GM12874 (cell line): ENCODE results near the gene EID2B.

Experiments
- TF ChIP-seq, protein P1 (sequence below): IDR thresholded peaks from 2 replicates; pipeline ENCODE4 v1.5.1; 2011; ENCODE audit warnings: low read depth, mild to moderate bottlenecking, control low read depth, low read length, moderate library complexity; ENCODE audit not compliant: insufficient read depth

EID2B gene

DNA sequence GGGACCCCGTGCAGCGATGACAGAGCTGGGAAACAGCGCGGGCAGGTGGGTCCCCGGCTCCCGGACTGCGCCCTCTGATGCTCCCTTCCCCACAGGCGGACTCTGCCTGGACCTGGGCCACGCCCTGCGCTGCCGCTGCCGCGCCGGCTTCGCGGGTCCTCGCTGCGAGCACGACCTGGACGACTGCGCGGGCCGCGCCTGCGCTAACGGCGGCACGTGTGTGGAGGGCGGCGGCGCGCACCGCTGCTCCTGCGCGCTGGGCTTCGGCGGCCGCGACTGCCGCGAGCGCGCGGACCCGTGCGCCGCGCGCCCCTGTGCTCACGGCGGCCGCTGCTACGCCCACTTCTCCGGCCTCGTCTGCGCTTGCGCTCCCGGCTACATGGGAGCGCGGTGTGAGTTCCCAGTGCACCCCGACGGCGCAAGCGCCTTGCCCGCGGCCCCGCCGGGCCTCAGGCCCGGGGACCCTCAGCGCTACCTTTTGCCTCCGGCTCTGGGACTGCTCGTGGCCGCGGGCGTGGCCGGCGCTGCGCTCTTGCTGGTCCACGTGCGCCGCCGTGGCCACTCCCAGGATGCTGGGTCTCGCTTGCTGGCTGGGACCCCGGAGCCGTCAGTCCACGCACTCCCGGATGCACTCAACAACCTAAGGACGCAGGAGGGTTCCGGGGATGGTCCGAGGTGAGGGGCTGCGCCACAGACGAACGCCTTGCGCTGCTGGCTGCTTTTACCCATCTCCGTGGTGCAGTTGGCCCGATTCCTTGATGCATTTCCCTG, 25.5 kb downstream of the EID2B start:
- TF ChIP-seq, protein P1, sequence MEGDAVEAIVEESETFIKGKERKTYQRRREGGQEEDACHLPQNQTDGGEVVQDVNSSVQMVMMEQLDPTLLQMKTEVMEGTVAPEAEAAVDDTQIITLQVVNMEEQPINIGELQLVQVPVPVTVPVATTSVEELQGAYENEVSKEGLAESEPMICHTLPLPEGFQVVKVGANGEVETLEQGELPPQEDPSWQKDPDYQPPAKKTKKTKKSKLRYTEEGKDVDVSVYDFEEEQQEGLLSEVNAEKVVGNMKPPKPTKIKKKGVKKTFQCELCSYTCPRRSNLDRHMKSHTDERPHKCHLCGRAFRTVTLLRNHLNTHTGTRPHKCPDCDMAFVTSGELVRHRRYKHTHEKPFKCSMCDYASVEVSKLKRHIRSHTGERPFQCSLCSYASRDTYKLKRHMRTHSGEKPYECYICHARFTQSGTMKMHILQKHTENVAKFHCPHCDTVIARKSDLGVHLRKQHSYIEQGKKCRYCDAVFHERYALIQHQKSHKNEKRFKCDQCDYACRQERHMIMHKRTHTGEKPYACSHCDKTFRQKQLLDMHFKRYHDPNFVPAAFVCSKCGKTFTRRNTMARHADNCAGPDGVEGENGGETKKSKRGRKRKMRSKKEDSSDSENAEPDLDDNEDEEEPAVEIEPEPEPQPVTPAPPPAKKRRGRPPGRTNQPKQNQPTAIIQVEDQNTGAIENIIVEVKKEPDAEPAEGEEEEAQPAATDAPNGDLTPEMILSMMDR: no peak

DNA sequence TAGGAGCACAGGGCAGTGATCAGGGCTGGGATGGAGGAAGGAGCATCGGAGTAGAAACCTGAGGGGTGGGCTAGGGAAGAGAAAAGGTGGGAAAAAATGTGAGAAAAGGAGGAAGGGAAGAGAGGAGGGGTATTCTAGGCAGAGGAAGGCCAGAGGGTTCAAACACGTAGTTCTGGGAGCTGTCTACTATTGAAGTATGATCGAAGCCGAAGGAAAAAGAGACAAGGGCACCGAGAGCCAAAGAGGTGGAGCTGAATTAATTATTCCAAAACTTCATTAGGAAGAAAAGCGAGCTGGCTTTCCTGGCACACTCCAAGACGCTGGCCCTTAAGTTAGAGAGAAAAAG, 26.1 kb downstream of the EID2B start:
- TF ChIP-seq, protein P1: no peak

DNA sequence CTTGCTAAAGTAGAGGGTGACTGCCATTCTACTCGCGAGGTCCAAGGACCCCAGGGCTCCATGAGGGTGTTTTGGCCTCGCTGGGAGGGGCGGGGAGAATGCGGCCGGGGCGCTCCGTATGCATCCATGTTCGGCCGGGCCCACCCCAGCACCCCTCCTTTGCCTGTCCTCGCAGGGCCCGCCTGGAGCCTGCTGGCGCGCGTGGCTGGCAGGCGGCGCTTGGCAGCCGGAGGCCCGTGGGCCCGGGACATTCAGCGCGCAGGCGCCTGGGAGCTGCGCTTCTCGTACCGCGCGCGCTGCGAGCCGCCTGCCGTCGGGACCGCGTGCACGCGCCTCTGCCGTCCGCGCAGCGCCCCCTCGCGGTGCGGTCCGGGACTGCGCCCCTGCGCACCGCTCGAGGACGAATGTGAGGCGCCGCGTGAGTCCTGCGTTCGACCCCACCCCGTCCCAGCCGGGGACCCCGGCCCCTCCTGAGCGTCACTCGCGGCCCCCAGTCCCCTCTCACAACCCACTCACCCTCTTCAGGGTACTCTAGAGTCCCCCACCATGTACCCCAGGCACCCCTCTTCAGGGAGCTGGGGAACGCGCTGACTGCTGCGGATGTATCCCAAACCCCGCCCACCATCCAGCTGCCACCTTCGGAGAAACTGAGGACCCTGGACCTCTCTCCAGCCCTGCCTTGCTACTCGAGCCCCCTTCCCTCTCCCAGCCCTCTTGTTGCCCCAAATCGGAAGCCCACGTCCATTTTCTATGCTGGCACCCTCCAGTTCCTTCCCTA, 29.8 kb downstream of the EID2B start:
- TF ChIP-seq, protein P1: peak; percentile 96

DNA sequence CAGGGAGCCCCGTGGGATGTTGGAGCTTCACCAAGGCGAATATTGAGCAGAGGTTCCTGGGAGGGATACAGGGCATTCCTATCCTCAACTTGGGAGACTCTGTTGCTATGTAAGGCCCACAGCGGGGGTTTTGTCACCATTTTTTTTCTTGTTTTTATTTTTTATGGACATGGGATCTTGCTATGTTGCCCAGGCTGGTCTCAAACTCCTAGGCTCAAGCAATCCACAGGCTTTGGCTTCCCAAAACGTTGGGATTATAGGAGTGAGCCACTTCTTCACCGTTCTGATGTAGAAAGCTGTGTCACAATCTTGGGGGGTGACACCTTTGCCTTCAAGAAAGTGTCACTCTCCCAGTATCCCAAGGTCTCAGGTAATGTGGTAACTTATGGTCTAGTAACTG, 31.3 kb downstream of the EID2B start:
- TF ChIP-seq, protein P1: no peak

DNA sequence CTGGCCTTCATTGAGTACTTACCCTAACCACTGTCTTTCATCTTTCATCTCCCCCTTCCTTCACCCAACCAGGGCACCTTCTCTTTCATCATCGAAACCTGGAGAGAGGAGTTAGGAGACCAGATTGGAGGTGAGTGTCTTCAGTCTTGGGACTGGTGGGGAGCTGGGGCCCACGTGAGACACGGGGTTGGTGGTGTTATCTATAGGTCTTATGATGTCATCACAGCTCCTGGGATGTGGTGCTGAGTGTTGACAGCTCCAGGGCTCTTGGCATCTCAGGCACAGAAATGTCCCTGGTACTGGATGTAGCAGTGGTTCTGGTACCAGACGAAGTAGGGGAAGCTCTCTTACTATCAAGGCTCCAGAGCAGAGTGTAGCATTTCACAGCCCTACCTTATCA, 32.1 kb downstream of the EID2B start:
- TF ChIP-seq, protein P1: no peak

DNA sequence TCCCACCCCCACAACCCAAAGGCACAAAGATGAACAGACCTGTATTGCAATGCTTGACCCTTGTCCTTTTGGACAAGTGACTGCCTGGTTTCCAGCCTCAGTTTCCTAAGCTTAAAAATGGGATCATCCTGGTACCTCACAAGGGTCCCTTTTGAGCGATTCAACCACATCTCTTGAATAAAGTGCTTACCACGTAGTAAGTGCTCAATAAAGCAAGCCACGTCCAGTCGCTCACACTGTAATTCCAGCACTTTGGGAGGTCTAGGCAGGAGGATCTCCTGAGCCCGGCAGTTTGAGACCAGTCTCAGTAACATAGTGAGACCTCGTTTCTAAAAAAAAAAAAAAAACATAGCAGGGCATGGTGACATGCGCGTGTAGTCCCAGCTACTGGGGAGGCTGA, 32.7 kb downstream of the EID2B start:
- TF ChIP-seq, protein P1: no peak

DNA sequence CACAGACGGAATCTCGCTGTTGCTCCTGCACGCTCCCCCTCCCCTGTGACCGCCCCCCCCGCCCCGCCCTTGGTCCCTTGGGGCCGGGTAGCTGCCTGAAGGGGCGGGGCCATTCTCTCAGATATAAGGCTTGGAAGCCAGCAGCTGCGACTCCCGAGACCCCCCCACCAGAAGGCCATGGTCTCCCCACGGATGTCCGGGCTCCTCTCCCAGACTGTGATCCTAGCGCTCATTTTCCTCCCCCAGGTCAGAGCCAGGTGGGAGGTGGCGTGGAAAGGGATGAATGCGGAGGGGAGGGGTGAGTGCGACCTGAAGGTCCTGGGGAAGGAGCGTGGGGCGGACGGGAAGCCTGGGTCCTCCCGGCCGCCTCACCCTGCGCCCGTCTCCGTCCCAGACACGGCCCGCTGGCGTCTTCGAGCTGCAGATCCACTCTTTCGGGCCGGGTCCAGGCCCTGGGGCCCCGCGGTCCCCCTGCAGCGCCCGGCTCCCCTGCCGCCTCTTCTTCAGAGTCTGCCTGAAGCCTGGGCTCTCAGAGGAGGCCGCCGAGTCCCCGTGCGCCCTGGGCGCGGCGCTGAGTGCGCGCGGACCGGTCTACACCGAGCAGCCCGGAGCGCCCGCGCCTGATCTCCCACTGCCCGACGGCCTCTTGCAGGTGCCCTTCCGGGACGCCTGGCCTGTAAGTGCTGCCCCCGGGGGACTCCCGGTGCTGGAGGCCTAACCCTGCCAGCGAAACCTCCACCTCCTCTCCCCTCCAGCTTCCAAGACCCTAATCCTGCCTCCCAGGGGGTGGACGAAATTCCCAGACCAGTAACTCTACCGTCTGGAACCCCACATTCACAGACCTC, 33.6 kb downstream of the EID2B start, which contains the start of gene DLL3:
Gene DLL3 (plus strand): TSS at position 150 of the 845 bp plus-strand sequence. CDS start 28 bp downstream, at position 178.
- TF ChIP-seq, protein P1: no peak
